SK-N-SH treated with all-trans-retinoic acid at 6 μM for 48 hours (cell line): ENCODE measurements around the gene CNTN4.

Source experiments
- ARNTL ChIP-seq: fragments of 450-650 bp; formaldehyde crosslinking; IDR thresholded peaks from 2 replicates; pipeline ENCODE4 v1.5.0; 2020; ENCODE audit warnings: low read depth, mild to moderate bottlenecking, moderate library complexity, borderline replicate concordance
- CSRNP3 ChIP-seq: fragments of 250-450 bp; sonication (Bioruptor Pico); IDR thresholded peaks from 2 replicates; pipeline ENCODE4 v1.5.1; 2021; ENCODE audit warnings: mild to moderate bottlenecking, moderate library complexity
- PATZ1 ChIP-seq: fragments of 250-450 bp; sonication (Bioruptor Pico); IDR thresholded peaks from 2 replicates; pipeline ENCODE4 v1.8.0; 2020; ENCODE audit warnings: mild to moderate bottlenecking, moderate library complexity, borderline replicate concordance
- RARB ChIP-seq: fragments of 250-450 bp; sonication (Bioruptor Pico); IDR thresholded peaks from 2 replicates; pipeline ENCODE4 v1.8.0; 2021; ENCODE audit warnings: mild to moderate bottlenecking, moderate library complexity
- TSHZ2 ChIP-seq: fragments of 250-450 bp; sonication (Bioruptor Pico); IDR thresholded peaks from 2 replicates; pipeline ENCODE4 v1.5.0; 2020; ENCODE audit warnings: mild to moderate bottlenecking, moderate library complexity
- ZFP3 ChIP-seq: fragments of 250-450 bp; sonication (Bioruptor Pico); IDR thresholded peaks from 2 replicates; pipeline ENCODE4 v1.5.0; 2020; ENCODE audit warnings: mild to moderate bottlenecking, moderate library complexity

- no peak for TF ChIP-seq CSRNP3 (CRISPR knock-in tag)
- no peak for TF ChIP-seq TSHZ2
- no peak for TF ChIP-seq RARB (CRISPR knock-in tag)
- no peak for TF ChIP-seq ARNTL (CRISPR knock-in tag)
- no peak for TF ChIP-seq PATZ1
- no peak for TF ChIP-seq ZFP3 (CRISPR knock-in tag)
These were observed 676.0 kb downstream of the CNTN4 start for GRCh38 chr3:2774481-2775249.
